Right cardiac atrium (tissue), 5 donors: Measurements from ENCODE around the gene PGLYRP4. TPM values are rescaled to one million over a fixed set of nuclear protein-coding genes. Genes with fewer than 3 reads are reported as not detected.
A peak's percentile ranks its signal among the peaks of the same experiment; 100 is the strongest.

Experiments
- ATAC-seq, 2 donors: fragments of 200-7000 bp; cut with Tn5 transposase; one replicate each; pipeline versions ENCODE4 v1.8.0 to v1.9.1; 2020; ENCODE audit warnings: moderate library complexity in 2 of 2, mild to moderate bottlenecking in 1 of 2
- DNase-seq, 3 donors: peaks; one replicate each; pipeline ENCODE4 v3.0.0-alpha.2; 2020
- H3K27ac ChIP-seq: one replicate; pipeline ENCODE4 v1.5.1; 2013; ENCODE audit warnings: mild to moderate bottlenecking, low read length, control low read depth, moderate library complexity
- H3K27me3 ChIP-seq: one replicate; pipeline ENCODE4 v1.6.1; 2013; ENCODE audit not compliant: control insufficient read depth, insufficient read depth
- H3K4me1 ChIP-seq: one replicate; pipeline ENCODE4 v1.6.1; 2013; ENCODE audit warnings: low read length; ENCODE audit not compliant: control insufficient read depth, insufficient read depth
- H3K4me3 ChIP-seq: one replicate; pipeline ENCODE4 v1.5.1; 2013; ENCODE audit warnings: low read length, control low read depth
- H3K9me3 ChIP-seq: one replicate; pipeline ENCODE4 v1.6.1; 2013; ENCODE audit warnings: low read length; ENCODE audit not compliant: control insufficient read depth
- whole genome bisulfite sequencing: extraction: QIAGEN DNeasy Blood & Tissue Kit; methylation state at CpG from one replicate; pipeline ENCODE4 v1.1.7; 2013; 5-methylcytosine and 5-hydroxymethylcytosine counted together
- intact Hi-C, 4 donors: fragments of 100-400 bp; cut with DNase I; formaldehyde crosslinking; loops; one replicate each; pipeline versions ENCODE4 v1.11.0 to v1.14.0; 2022 to 2023
- polyA plus RNA-seq: library from polyadenylated mRNA; stranded (reverse); fragments of 200-250 nt; gene quantifications from one replicate; pipeline ENCODE4 v1.2.3, GENCODE V29; 2013
- total RNA-seq, 4 donors: library from RNA; stranded (reverse); fragmentation: NEBNext Ultra II Directional; extraction: Animal tissue kit (Norgen Biotek cat#: 25700); gene quantifications; one replicate each; pipeline ENCODE4 v1.2.1, GENCODE V29; 2021
- donor health status: healthy with polysubstance abuse.
- donor health status: DM: no; HTN: yes; CAD: no.
- donor health status: DM: no; HTN: no; CAD: no.
- donor health status: DM: no; HTN: yes; CAD: no; lungs with severe emphysema.
- donor health status: DM: yes; HTN: yes; CAD: no.

Gene PGLYRP4
- total and polyA plus RNA-seq, 5 donors: not detected

DNA sequence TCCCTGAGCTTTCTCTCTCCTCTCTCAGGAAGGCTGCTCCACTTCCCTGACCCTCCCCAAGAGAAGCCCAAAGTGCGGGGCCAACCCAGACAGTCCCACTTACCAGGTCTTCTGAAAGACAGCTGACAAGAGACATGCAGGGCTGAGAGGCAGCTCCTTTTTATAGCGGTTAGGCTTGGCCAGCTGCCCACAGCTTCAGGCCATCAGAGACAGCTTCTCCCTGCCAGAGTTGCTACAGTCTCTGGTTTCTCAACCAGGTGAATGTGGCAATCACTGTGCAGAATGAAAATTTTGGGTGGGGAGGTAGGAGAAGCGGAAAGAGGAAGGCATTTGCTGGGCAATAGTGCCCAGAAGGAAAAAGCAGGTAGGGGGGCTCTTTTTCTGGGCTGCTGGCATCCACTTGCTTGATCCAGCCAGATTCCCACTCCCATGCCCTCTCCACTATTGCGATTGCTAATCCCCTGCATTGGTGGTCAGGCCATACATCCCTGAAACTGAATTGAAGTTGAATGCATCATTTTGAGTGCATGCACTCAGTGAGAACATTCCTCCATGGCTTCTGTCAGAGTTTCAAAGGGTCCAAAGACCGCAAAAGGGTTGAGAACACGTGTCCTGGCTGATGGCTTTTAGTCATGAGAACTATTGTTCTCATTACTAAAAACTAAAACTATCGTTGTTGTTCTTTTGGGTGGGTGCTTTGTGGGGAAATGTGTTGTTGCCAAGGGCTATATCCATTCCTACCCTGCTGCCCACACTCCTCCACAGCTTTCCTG, 42.5 kb upstream of the PGLYRP4 start, which contains the start of gene S100A8:
Gene S100A8 (minus strand): TSS at position 136 of the 773 bp plus-strand sequence. CDS start 538 bp downstream, outside the sequence.
- Histone ChIP-seq H3K4me3 (no peak within 1 kb of the TSS), H3K27ac (no peak within 1 kb of the TSS), H3K27me3 (no peaks in the 10 kb centered on the region), H3K9me3 (no peaks in the 10 kb centered on the region), H3K4me1 (no peaks in the 10 kb centered on the region)
- 59% methylated on average over 7 of the region's 7 CpGs for WGBS
- DNase-seq (peak; percentile 73 to 89 (median 88)), ATAC-seq (peak; percentile 69 to 70)
- intact Hi-C loops: no loop called here

DNA sequence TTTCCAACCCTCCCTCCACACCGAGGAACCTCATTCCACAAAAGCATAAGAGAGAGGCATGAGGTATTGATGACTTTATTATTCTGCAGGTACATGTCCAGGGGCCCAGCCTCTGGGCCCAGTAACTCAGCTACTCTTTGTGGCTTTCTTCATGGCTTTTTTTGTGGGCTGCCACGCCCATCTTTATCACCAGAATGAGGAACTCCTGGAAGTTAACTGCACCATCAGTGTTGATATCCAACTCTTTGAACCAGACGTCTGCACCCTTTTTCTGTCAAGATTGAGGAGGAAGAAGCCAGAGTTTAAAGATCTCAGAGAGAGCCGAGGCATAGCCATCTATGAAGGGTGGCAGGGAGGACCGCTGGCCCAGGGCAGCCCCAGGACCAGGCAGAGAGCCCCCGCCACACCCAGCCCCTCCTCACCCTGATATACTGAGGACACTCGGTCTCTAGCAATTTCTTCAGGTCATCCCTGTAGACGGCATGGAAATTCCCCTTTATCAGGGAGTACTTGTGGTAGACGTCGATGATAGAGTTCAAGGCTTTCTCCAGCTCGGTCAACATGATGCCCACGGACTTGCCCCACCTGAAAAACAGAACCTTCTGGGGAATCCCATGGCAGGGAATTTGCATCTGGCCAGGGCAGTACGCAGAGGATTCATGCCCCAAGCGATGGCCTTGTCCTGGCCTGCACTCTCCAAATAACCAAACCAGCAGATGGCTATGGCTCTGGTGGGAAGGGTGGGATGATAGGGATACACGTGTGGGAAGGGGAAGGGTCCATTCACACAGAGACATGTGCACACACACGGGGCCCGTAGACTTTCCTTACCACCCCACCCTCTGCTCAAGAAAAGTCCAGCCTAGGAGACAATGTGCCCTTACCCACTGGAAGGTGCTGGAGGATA, 41.6 kb upstream of the PGLYRP4 start:
- intact Hi-C loops: no loop called here
- 72% methylated on average over 17 of the region's 17 CpGs for WGBS
- Histone ChIP-seq H3K9me3 (no peaks in the 10 kb centered on the region), H3K4me1 (no peaks in the 10 kb centered on the region), H3K4me3 (no peak overlapping the region), H3K27me3 (no peaks in the 10 kb centered on the region), H3K27ac (no peak overlapping the region)
- DNase-seq (peak in 1 of 3 donors; percentile 41), ATAC-seq (peak in 1 of 2 donors; percentile 9)

GRCh38 chr1:153389401-153389800, 40.8 kb upstream of the PGLYRP4 start:
- Histone ChIP-seq H3K4me1 (no peaks in the 10 kb centered on the region), H3K27ac (no peak overlapping the region), H3K27me3 (no peaks in the 10 kb centered on the region), H3K9me3 (no peaks in the 10 kb centered on the region), H3K4me3 (no peak overlapping the region)
- WGBS: 88% methylated on average over 1 of the region's 1 CpG
- DNase-seq (no peak), ATAC-seq (no peak)
- intact Hi-C loops: no loop called here

- no peaks in the 10 kb centered on the region for H3K27me3 ChIP-seq
Measured at GRCh38 chr1:153387785-153388184, 39.1 kb upstream of the PGLYRP4 start.

DNA sequence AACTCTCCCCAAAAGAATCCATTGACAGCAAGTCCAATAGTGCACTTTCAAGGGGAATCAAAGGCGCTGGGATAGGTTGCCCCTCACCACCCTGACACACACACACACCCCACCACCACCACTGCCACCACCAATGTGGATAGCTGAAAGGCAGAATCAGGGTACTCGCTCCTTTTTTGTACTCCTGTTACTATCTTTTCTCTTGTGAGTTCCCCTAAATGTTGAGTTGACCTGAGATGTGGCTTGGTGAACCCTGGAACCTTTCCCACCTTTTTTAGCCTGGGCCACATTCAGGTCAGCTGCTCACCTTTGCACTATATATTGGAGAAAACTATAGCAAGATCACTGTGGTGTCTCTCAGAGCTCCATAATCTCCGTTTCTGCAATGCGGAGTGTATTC, 38.4 kb upstream of the PGLYRP4 start:
- no peak for DNase-seq
- no peak for ATAC-seq
- WGBS: 90% methylated on average over 4 of the region's 4 CpGs

More at GRCh38 chr1:153387785-153388184, 39.1 kb upstream of the PGLYRP4 start:
- no peak for ATAC-seq
- H3K27ac ChIP-seq: no peak overlapping the region
- no peak for DNase-seq
- no peak overlapping the region for H3K4me3 ChIP-seq
- no peaks in the 10 kb centered on the region for H3K4me1 ChIP-seq
- 76% methylated on average over 4 of the region's 4 CpGs for WGBS
- intact Hi-C loops: no loop called here
- no peaks in the 10 kb centered on the region for H3K9me3 ChIP-seq

DNA sequence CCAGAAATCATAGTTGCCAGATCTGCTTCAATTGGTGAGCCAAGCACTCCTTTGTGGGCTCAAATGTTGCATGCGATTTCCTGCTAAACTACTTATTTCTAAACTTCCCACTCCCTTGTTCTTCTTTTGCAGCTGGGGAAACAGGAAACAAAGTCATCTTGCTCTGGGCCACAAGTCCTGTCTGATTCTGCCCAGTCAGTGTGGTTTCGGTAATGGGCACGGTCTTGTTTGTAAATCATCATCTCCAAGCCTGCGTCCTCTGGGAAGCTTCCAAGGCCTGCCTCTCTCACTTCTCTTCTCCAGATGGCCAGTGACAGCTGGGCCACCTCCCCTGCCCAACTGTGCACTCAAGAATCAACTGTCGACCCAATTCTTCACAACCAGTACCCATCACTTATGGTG, 37.9 kb upstream of the PGLYRP4 start:
- peak; percentile 31 to 69 (median 68) for DNase-seq
- Histone ChIP-seq H3K4me3 (no peak overlapping the region), H3K27ac (no peak overlapping the region), H3K4me1 (no peaks in the 10 kb centered on the region), H3K27me3 (no peaks in the 10 kb centered on the region), H3K9me3 (no peaks in the 10 kb centered on the region)
- 74% methylated on average over 5 of the region's 5 CpGs for WGBS
- intact Hi-C loops: no loop called here
- ATAC-seq: peak; percentile 50 to 64

More for the DNA sequence above, 38.4 kb upstream of the PGLYRP4 start:
- H3K27me3 ChIP-seq: no peaks in the 10 kb centered on the region
- no peak overlapping the region for H3K4me3 ChIP-seq
- H3K9me3 ChIP-seq: no peaks in the 10 kb centered on the region
- no peak overlapping the region for H3K27ac ChIP-seq
- intact Hi-C loops: no loop called here
- no peaks in the 10 kb centered on the region for H3K4me1 ChIP-seq

DNA sequence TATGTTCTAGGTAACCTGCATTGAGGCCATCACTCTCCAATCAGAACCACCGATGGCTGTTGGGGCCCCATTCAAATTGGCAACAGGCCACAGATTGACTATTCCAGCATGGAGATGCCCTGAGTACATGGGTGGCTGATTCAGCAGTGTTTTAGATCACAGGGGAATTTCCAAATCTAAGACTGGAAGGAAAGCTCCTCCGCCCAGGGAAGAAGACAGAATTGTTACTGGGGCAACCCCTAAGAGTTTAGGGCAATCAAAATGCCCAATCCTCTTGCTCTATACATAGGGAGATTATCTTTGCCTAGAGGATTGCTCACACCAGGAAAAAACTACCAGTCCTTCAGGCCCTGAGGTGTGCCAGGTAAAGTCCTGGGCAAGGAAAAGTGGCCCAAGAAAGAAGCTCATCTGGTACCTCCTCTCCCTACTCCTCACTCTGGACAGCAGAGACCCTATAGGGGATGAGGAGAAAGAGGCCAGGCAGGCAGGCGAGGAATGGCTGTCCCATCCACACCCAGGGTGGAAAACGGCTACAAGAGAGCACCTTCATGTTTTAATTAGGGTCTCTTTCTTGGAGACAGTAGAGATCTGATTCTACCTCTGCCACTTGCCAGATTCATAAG, 36.4 kb upstream of the PGLYRP4 start:
- intact Hi-C loops: no loop called here
- DNase-seq (no peak), ATAC-seq (no peak)
- no peak overlapping the region for H3K27ac ChIP-seq
- no peaks in the 10 kb centered on the region for H3K27me3 ChIP-seq
- H3K4me3 ChIP-seq: no peak overlapping the region
- WGBS: 69% methylated on average over 4 of the region's 4 CpGs
- no peaks in the 10 kb centered on the region for H3K4me1 ChIP-seq
- H3K9me3 ChIP-seq: no peaks in the 10 kb centered on the region

GRCh38 chr1:153380711-153381110, 32.1 kb upstream of the PGLYRP4 start:
- WGBS: 89% methylated on average over 23 of the region's 23 CpGs

DNA sequence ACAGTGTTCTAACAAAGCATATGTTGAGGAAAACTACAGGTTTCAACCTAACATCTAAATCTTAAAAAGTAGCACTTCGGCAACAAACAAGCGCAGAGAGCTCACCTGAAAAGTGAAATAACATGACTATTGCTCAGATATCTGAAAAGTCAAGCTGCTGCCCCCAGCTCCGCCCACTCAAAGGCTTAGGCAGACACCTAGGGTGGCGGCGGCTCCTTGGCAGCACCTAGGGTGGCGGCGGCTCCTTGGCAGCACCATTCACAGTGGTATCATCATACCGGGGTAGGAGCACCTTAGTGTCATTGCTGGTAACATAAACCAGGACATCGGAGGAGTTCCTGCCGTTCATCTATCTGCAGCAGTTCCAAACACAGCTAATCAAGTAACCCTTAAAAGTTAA, 30.9 kb upstream of the PGLYRP4 start:
- 80% methylated on average over 10 of the region's 10 CpGs for WGBS
- no peak for ATAC-seq
- no peak overlapping the region for H3K27ac ChIP-seq

More at GRCh38 chr1:153380711-153381110, 32.1 kb upstream of the PGLYRP4 start:
- Histone ChIP-seq H3K4me3 (no peak overlapping the region), H3K27ac (no peak overlapping the region), H3K4me1 (no peaks in the 10 kb centered on the region), H3K9me3 (no peaks in the 10 kb centered on the region), H3K27me3 (no peaks in the 10 kb centered on the region)
- ATAC-seq (no peak), DNase-seq (no peak)
- intact Hi-C loops: no loop called here

DNA sequence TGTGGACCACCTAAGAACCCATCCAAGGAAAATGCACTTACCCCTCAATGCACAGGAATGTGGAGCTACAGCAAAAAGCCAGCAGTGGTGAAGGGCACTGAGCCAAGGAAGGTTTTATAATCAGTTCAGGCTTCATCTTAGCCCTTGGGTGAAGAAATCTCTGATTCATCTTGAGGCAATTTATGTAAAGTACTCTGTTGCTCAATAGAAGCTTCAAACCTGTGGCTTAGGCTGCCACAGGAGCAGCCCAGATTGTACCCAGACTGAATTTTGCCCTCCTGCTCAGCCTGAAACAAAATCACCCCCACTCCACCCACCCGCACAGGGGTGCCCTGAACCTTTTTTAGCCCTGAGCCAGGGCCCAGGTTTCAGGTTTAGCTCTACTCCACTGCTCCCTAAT, 26.9 kb upstream of the PGLYRP4 start, which contains the start of gene S100A12:
Gene S100A12 (minus strand): TSS at position 111 of the 400 bp plus-strand sequence. CDS start 1,029 bp downstream, outside the sequence.
- ATAC-seq: no peak

More for the DNA sequence above, 30.9 kb upstream of the PGLYRP4 start:
- no peak for DNase-seq
- H3K4me1 ChIP-seq: no peaks in the 10 kb centered on the region
- no peaks in the 10 kb centered on the region for H3K9me3 ChIP-seq
- no peaks in the 10 kb centered on the region for H3K27me3 ChIP-seq
- H3K4me3 ChIP-seq: no peak overlapping the region
- intact Hi-C loops: no loop called here

More for the DNA sequence above, 26.9 kb upstream of the PGLYRP4 start, which contains the start of gene S100A12:
- DNase-seq: no peak
- Histone ChIP-seq H3K27me3 (no peaks in the 10 kb centered on the region), H3K4me3 (no peak within 1 kb of the TSS), H3K27ac (no peak within 1 kb of the TSS), H3K4me1 (no peaks in the 10 kb centered on the region), H3K9me3 (no peaks in the 10 kb centered on the region)
- intact Hi-C loops: no loop called here
- WGBS: 91% methylated on average over 1 of the region's 1 CpG
